ENCODE results near the gene FLNA. TPM values are rescaled to one million over a fixed set of nuclear protein-coding genes. Genes with fewer than 3 reads are reported as not detected.

FLNA gene
- total and polyA plus RNA-seq, 10 of the 15 experiments (the other 5 are each of a cell fraction or from before 2014, with no cell fraction given), result 5.1 to 643 (median 171) TPM

DNA sequence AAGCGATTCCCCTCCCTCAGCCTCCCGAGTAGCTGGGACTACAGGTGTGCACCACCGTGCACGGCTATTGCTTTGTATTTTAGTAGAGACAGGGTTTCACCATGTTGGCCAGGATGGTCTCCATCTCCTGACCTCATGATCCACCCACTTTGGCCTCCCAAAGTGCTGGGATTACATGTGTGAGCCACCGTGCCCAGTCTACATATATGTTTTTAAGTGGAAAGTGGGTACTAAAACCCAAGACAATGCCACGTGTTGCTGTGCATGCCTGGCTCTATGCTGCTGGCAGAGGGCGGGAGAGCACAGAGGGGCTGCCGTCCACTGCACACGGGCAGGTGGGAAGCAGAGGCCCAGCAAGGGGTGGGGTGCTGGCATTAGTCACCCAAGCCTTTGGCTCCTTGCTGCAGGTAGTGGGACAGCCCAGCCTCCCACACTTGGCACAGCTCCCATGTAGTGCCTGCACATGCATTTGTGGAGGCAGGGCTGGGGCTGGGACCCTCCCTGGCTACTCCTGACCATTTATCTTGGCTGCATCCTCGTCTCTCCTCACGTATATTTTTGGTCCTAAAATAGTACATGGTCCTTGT lies 8.1 kb upstream of the FLNA start:
- Histone ChIP-seq H3K9ac (ENCODE audit: control insufficient read depth, insufficient read depth, low read length) (no peak overlapping the region), H4K20me1 (ENCODE audit: control insufficient read depth, insufficient read depth) (no peaks in the 10 kb centered on the region), H3K27me3 (replicated peaks in 1 of 2; ENCODE audit: control insufficient read depth in 2 of 2, insufficient read depth in 2 of 2, low read length in 1 of 2) (no peaks in the 10 kb centered on the region), H3K27ac (ENCODE audit: control insufficient read depth, insufficient read depth) (no peak overlapping the region), H3K79me2 (ENCODE audit: control insufficient read depth, insufficient read depth, low read length) (peaks cover 15% of the 10 kb centered on the region), H2AFZ (ENCODE audit: control insufficient read depth, low read depth, low read length) (no peak overlapping the region), H3K9me3 (replicated peaks; ENCODE audit: control insufficient read depth, insufficient read depth, low read length) (no peaks in the 10 kb centered on the region; the same call in 2 of the 3 replicates), H3K36me3 (ENCODE audit: control insufficient read depth in 2 of 2, insufficient read depth in 2 of 2, low read length in 1 of 2) (no peaks in the 10 kb centered on the region; a peak in 1 of 4 replicates), H3K4me2 (ENCODE audit: control insufficient read depth, insufficient read depth) (no peak overlapping the region), H3K4me3 (no peak overlapping the region), H3K4me1 (ENCODE audit: control insufficient read depth, insufficient read depth, low read length) (no peaks in the 10 kb centered on the region; the same call in 1 of the 2 replicates)
- FAIRE-seq, result no peak
- intact Hi-C loops (cut with micrococcal nuclease; ENCODE audit: unreplicated experiment) (no loop called here), in situ Hi-C loops (cut with MboI) (no loop called here)
- SMC1A ChIA-PET (ENCODE audit: uncharacterized antibody, unreplicated experiment), result interaction anchor here (2.6 kb wide), 1 partner anchor 9 kb away, joined by 10 read pairs; no protein-coding TSS in a partner anchor
- CTCF ChIA-PET, result interaction anchor here (2.9 kb wide), 1 partner anchor 9 kb away, joined by 17 read pairs; the partner anchor contains the start of gene FLNA
- no TSS peak for BruUV-seq (replicated peaks)
- TF ChIP-seq, protein P1, sequence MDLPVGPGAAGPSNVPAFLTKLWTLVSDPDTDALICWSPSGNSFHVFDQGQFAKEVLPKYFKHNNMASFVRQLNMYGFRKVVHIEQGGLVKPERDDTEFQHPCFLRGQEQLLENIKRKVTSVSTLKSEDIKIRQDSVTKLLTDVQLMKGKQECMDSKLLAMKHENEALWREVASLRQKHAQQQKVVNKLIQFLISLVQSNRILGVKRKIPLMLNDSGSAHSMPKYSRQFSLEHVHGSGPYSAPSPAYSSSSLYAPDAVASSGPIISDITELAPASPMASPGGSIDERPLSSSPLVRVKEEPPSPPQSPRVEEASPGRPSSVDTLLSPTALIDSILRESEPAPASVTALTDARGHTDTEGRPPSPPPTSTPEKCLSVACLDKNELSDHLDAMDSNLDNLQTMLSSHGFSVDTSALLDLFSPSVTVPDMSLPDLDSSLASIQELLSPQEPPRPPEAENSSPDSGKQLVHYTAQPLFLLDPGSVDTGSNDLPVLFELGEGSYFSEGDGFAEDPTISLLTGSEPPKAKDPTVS (IDR thresholded peaks at IDR 0.05; ENCODE audit: low read depth, low read length), result no peak
- no peak for TF ChIP-seq TBL1XR1 (IDR thresholded peaks at IDR 0.05; ENCODE audit: low read depth, low read length)
- no peak for TF ChIP-seq ZNF274 (IDR thresholded peaks at IDR 0.05; ENCODE audit: insufficient read depth, insufficient read length)
- TF ChIP-seq POLR2A (IDR thresholded peaks at IDR 0.05; ENCODE audit: low read depth, low read length), result peak; percentile 31; the same call in 1 of the 2 replicates
- TF ChIP-seq SP1 (IDR thresholded peaks at IDR 0.05; ENCODE audit: low read depth, low read length), result no peak
- no peak for DNase-seq (ENCODE audit: low read depth, low spot score)
- RAD21 ChIA-PET (ENCODE audit: unreplicated experiment), result interaction anchor here (1.1 to 2.0 kb wide), 2 partner anchors 9 kb away, joined by 3 to 10 read pairs; partner anchors contain the start of gene FLNA
- no peak for ATAC-seq
- WGBS (ENCODE audit: insufficient coverage, insufficient replicate concordance, low lambda C conversion rate, missing lambda C conversion rate), result 63% methylated on average over 11 of the region's 11 CpGs
- POLR2A ChIA-PET, result no interaction called here

DNA sequence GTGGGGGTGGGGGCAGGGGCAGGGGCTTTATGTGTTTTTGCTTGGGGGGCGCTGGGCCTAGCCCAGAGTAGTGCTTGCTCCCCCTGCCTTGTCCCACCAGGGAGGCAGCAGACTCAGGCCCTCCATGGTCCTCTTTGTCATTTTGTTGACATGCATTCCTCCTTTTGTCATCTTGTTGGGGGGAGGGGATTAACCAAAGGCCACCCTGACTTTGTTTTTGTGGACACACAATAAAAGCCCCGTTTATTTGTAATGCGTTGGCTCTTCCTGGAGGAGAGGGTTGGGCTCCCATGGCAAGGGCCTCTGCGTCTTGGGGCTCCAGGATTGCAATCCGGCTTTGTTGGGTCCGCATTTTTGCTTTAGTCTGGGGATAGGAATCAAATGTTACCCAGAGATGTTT lies 6.8 kb upstream of the FLNA start:
- Histone ChIP-seq H3K4me3 (no peak overlapping the region), H3K4me1 (ENCODE audit: control insufficient read depth, insufficient read depth, low read length) (no peaks in the 10 kb centered on the region; the same call in 1 of the 2 replicates), H3K4me2 (ENCODE audit: control insufficient read depth, insufficient read depth) (no peak overlapping the region), H2AFZ (ENCODE audit: control insufficient read depth, low read depth, low read length) (no peak overlapping the region), H3K27ac (ENCODE audit: control insufficient read depth, insufficient read depth) (no peak overlapping the region), H3K36me3 (ENCODE audit: control insufficient read depth in 2 of 2, insufficient read depth in 2 of 2, low read length in 1 of 2) (no peaks in the 10 kb centered on the region; a peak in 1 of 4 replicates), H3K79me2 (ENCODE audit: control insufficient read depth, insufficient read depth, low read length) (peaks cover 15% of the 10 kb centered on the region), H4K20me1 (ENCODE audit: control insufficient read depth, insufficient read depth) (no peaks in the 10 kb centered on the region), H3K27me3 (replicated peaks in 1 of 2; ENCODE audit: control insufficient read depth in 2 of 2, insufficient read depth in 2 of 2, low read length in 1 of 2) (no peaks in the 10 kb centered on the region), H3K9me3 (replicated peaks; ENCODE audit: control insufficient read depth, insufficient read depth, low read length) (no peaks in the 10 kb centered on the region; the same call in 2 of the 3 replicates), H3K9ac (ENCODE audit: control insufficient read depth, insufficient read depth, low read length) (no peak overlapping the region)
- ChIA-PET CTCF (interaction anchor here (2.9 kb wide), 1 partner anchor 8 kb away, joined by 17 read pairs; the partner anchor contains the start of gene FLNA), POLR2A (no interaction called here), SMC1A (ENCODE audit: uncharacterized antibody, unreplicated experiment) (interaction anchor here (2.6 kb wide), 1 partner anchor 8 kb away, joined by 10 read pairs; no protein-coding TSS in a partner anchor), RAD21 (ENCODE audit: unreplicated experiment) (interaction anchor here (1.1 kb wide), 1 partner anchor 8 kb away, joined by 3 read pairs; no protein-coding TSS in a partner anchor)
- BruUV-seq (replicated peaks), result no TSS peak
- in situ Hi-C loops (cut with MboI) (no loop called here), intact Hi-C loops (cut with micrococcal nuclease; ENCODE audit: unreplicated experiment) (no loop called here)
- no peak for TF ChIP-seq BACH1 (IDR thresholded peaks at IDR 0.05; ENCODE audit: borderline replicate concordance)
- no peak for TF ChIP-seq ZNF217 (IDR thresholded peaks at IDR 0.05)
- TF ChIP-seq IKZF2 (IDR thresholded peaks at IDR 0.05), result no peak
- no peak for TF ChIP-seq SIN3A (IDR thresholded peaks at IDR 0.05; ENCODE audit: low read depth, low read length)
- TF ChIP-seq HDAC6 (IDR thresholded peaks at IDR 0.05; ENCODE audit: unreplicated experiment), result no peak
- no peak for TF ChIP-seq WRNIP1 (IDR thresholded peaks at IDR 0.05; ENCODE audit: borderline replicate concordance, low read depth, low read length)
- no peak for TF ChIP-seq BMI1 (IDR thresholded peaks at IDR 0.05; ENCODE audit: borderline replicate concordance)
- no peak for TF ChIP-seq RB1 (IDR thresholded peaks at IDR 0.05; ENCODE audit: borderline replicate concordance)
- 44% methylated on average over 6 of the region's 6 CpGs for WGBS (ENCODE audit: insufficient coverage, insufficient replicate concordance, low lambda C conversion rate, missing lambda C conversion rate)
- ATAC-seq, result no peak
- no peak for FAIRE-seq
- DNase-seq (ENCODE audit: low read depth, low spot score), result no peak

All from GM12878 (cell line).